Measurements from ENCODE around the gene RFX2. TPM values are rescaled to one million over a fixed set of nuclear protein-coding genes. Genes with fewer than 3 reads are reported as not detected.

Gene RFX2
- total RNA-seq, 1 donor, result 10.7 TPM

GRCh38 chr19:5960005-5961001, 150.0 kb downstream of the RFX2 start:
- TF ChIP-seq CTCF (IDR thresholded peaks at IDR 0.05; ENCODE audit: insufficient read depth, low read length), result no peak
- no peak for DNase-seq (ENCODE audit: low read depth)
- no peak overlapping the region for H3K4me3 ChIP-seq (ENCODE audit: low read depth, low read length)

- TF ChIP-seq CTCF (IDR thresholded peaks at IDR 0.05; ENCODE audit: insufficient read depth, low read length), result no peak
- no peak overlapping the region for H3K4me3 ChIP-seq (ENCODE audit: low read depth, low read length)
- DNase-seq (ENCODE audit: low read depth), result no peak
Observed at GRCh38 chr19:5959260-5960004, 150.9 kb downstream of the RFX2 start.

- no peak for DNase-seq (ENCODE audit: low read depth)
- H3K4me3 ChIP-seq (ENCODE audit: low read depth, low read length), result no peak overlapping the region
- TF ChIP-seq CTCF (IDR thresholded peaks at IDR 0.05; ENCODE audit: insufficient read depth, low read length), result no peak
Observed at GRCh38 chr19:5958851-5959122, 151.5 kb downstream of the RFX2 start.

- H3K4me3 ChIP-seq (ENCODE audit: low read depth, low read length), result no peak overlapping the region
- no peak for DNase-seq (ENCODE audit: low read depth)
- no peak for TF ChIP-seq CTCF (IDR thresholded peaks at IDR 0.05; ENCODE audit: insufficient read depth, low read length)
Observed at GRCh38 chr19:5958074-5958850, 152.0 kb downstream of the RFX2 start.

- no peak overlapping the region for H3K4me3 ChIP-seq (ENCODE audit: low read depth, low read length)
- no peak for DNase-seq (ENCODE audit: low read depth)
- TF ChIP-seq CTCF (IDR thresholded peaks at IDR 0.05; ENCODE audit: insufficient read depth, low read length), result no peak
Observed at GRCh38 chr19:5957170-5957569, 153.1 kb downstream of the RFX2 start.

- no peak for TF ChIP-seq CTCF (IDR thresholded peaks at IDR 0.05; ENCODE audit: insufficient read depth, low read length)
- no peak for DNase-seq (ENCODE audit: low read depth)
- no peak overlapping the region for H3K4me3 ChIP-seq (ENCODE audit: low read depth, low read length)
Observed at GRCh38 chr19:5956728-5957127, 153.6 kb downstream of the RFX2 start.

Data from fibroblast of the aortic adventitia (primary cell).